ENCODE measurements around the gene USF3. TPM values are rescaled to one million over a fixed set of nuclear protein-coding genes. Genes with fewer than 3 reads are reported as not detected.
A peak's percentile ranks its signal among the peaks of the same experiment; 100 is the strongest.

Gene USF3
- total and polyA plus RNA-seq, 2 of the 4 experiments (the other 2 are of a cell fraction): 3.0 to 5.2 TPM

DNA sequence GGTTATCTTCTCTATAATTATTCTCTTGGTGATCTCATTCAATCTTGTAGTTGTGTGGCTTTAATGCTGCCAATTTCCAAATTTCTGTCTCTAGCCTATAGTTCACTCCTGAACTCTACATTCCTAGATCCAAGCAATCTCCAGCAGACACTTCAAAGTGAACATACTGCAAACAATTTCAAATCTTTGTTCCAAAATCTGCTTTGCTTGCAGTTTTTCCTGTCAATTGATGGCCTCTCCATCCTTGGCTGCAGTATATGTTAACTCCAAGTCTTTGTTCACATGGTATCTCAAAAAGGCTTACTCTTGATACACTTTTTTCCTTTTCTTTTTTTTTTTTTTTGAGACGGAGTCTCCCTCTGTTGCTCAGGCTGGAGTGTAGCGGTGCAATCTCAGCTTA, 32.2 kb upstream of the USF3 start:
- POLR2A ChIA-PET (ENCODE audit: unreplicated experiment): no interaction called here

More for the DNA sequence above, 32.2 kb upstream of the USF3 start:
- Histone ChIP-seq H3K27me3 (ENCODE audit: control insufficient read depth, insufficient read depth, low read length) (no peaks in the 10 kb centered on the region), H3K27ac (ENCODE audit: insufficient read depth, low read length) (no peak overlapping the region), H3K4me1 (ENCODE audit: control insufficient read depth, insufficient read depth, low read length) (no peaks in the 10 kb centered on the region), H3K9me1 (ENCODE audit: insufficient read depth, low read length) (peaks cover 3% of the 10 kb centered on the region; the same call in 1 of the 2 replicates), H3K4ac (ENCODE audit: low read depth, low read length) (no peak overlapping the region), H3K9ac (ENCODE audit: low read depth, low read length) (no peak overlapping the region), H4K5ac (ENCODE audit: low read depth, low read length) (no peak overlapping the region), H3K36me3 (ENCODE audit: control insufficient read depth, insufficient read depth, low read length) (peaks cover 10% of the 10 kb centered on the region), H2AK5ac (ENCODE audit: low read depth, low read length) (no peak overlapping the region), H2BK120ac (ENCODE audit: low read depth, low read length) (no peak overlapping the region), H2BK5ac (ENCODE audit: low read depth, low read length, poor library complexity, severe bottlenecking) (no peak overlapping the region), H4K20me1 (ENCODE audit: insufficient read depth, low read length) (peaks cover 45% of the 10 kb centered on the region; the same call in 1 of the 2 replicates), H4K91ac (ENCODE audit: insufficient read depth, low read depth, low read length) (no peak overlapping the region), H3K4me2 (ENCODE audit: low read depth, low read length) (no peak overlapping the region), H2BK15ac (ENCODE audit: low read depth, low read length) (no peak overlapping the region), H2AK9ac (replicated peaks; ENCODE audit: low read depth, low read length, poor library complexity) (no peak overlapping the region), H3K23ac (ENCODE audit: low read depth, low read length) (no peak overlapping the region), H4K8ac (ENCODE audit: low read depth in 2 of 2, low read length in 2 of 2) (no peak overlapping the region), H3K14ac (replicated peaks; ENCODE audit: low read depth, low read length) (no peak overlapping the region), H3K56ac (ENCODE audit: extremely low read depth, insufficient read depth, low read length) (no peak overlapping the region), H3K9me3 (ENCODE audit: control insufficient read depth, insufficient read depth, low read length) (no peaks in the 10 kb centered on the region), H3K18ac (ENCODE audit: low read depth, low read length) (no peak overlapping the region), H3K4me3 (ENCODE audit: insufficient read depth, low read depth, low read length) (no peak overlapping the region), H2BK20ac (ENCODE audit: low read depth, low read length) (no peak overlapping the region), H3K79me1 (ENCODE audit: low read depth in 1 of 2, low read length in 2 of 2) (peaks cover 27 to 55% of the 10 kb centered on the region in 2 experiments), H2AFZ (replicated peaks; ENCODE audit: low read length, poor library complexity) (no peak overlapping the region)
- ATAC-seq (ENCODE audit: low read depth) (no peak), DNase-seq (no peak)
- dilution Hi-C loops (cut with HindIII; ENCODE audit: low sequenced_read_pairs, unreplicated experiment) (no loop called here), in situ Hi-C loops (cut with MboI; ENCODE audit: low sequenced_read_pairs) (no loop called here), intact Hi-C loops (cut with micrococcal nuclease) (no loop called here)
- WGBS, 2 experiments (ENCODE audit: extremely low coverage in 2 of 2, insufficient read length in 1 of 2): no CpG with 5 or more reads among the region's 2 CpGs
- no TSS peak for BruUV-seq (replicated peaks)
- CTCF ChIA-PET: no interaction called here
- TF ChIP-seq, protein P1, sequence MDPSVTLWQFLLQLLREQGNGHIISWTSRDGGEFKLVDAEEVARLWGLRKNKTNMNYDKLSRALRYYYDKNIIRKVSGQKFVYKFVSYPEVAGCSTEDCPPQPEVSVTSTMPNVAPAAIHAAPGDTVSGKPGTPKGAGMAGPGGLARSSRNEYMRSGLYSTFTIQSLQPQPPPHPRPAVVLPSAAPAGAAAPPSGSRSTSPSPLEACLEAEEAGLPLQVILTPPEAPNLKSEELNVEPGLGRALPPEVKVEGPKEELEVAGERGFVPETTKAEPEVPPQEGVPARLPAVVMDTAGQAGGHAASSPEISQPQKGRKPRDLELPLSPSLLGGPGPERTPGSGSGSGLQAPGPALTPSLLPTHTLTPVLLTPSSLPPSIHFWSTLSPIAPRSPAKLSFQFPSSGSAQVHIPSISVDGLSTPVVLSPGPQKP (IDR thresholded peaks at IDR 0.05; ENCODE audit: borderline replicate concordance, low read depth, low read length): no peak
- TF ChIP-seq RCOR1 (IDR thresholded peaks at IDR 0.05; ENCODE audit: insufficient replicate concordance, low read length): no peak
- no peak for TF ChIP-seq MAZ (IDR thresholded peaks at IDR 0.05; ENCODE audit: borderline replicate concordance, low read depth, low read length)
- peak; percentile 94 for TF ChIP-seq MAFK (IDR thresholded peaks at IDR 0.05; ENCODE audit: low read depth, low read length)
- no peak for TF ChIP-seq NFE2L2 (IDR thresholded peaks at IDR 0.05; ENCODE audit: low read depth, low read length)
- no peak for TF ChIP-seq CHD1 (IDR thresholded peaks at IDR 0.05; ENCODE audit: low read depth, low read length)
- TF ChIP-seq BHLHE40 (IDR thresholded peaks at IDR 0.05; ENCODE audit: low read depth, low read length): no peak
- TF ChIP-seq RAD21 (IDR thresholded peaks at IDR 0.05; ENCODE audit: low read length): no peak
